ENCODE measurements around the gene KIAA1958. TPM values are rescaled to one million over a fixed set of nuclear protein-coding genes. Genes with fewer than 3 reads are reported as not detected.
A peak's percentile ranks its signal among the peaks of the same experiment; 100 is the strongest.

Gene KIAA1958
- total RNA-seq, 1 experiment from 2014 or later, result 18.5 TPM

DNA sequence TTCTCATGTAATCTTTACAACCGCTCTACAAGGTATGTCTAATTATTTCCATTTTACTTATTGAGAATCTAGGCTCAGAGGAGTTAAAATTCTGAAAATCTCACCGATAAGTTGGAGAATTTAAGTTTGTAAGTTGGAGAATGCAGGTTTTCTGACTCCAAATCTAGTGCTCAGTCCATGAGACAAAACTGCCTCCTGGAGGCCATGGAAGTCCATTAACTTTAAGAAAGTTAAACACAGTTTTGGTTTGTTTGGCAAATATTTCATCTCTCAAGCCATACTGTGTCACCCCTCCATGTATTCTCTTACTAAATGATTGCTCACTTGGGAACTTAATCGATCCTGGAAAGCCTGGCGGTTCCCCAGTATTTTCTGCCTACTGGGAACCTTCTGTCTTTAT is 178.7 kb downstream of the KIAA1958 start:
- BruUV-seq (replicated peaks), result no TSS peak
- Histone ChIP-seq H3K9me2 (ENCODE audit: insufficient read depth) (no peaks in the 10 kb centered on the region), H3K79me2 (ENCODE audit: insufficient read depth, low read length) (no peaks in the 10 kb centered on the region), H2AFZ (ENCODE audit: low read depth, low read length, poor library complexity, severe bottlenecking) (no peak overlapping the region), H3K9me3 (ENCODE audit: control insufficient read depth in 1 of 2, insufficient read depth in 1 of 2, low read depth in 1 of 2, low read length in 2 of 2) (no peaks in the 10 kb centered on the region), H3K27me3 (ENCODE audit: insufficient read depth, low read length) (no peaks in the 10 kb centered on the region), H4K20me1 (ENCODE audit: insufficient read depth) (no peaks in the 10 kb centered on the region), H3K4me2 (ENCODE audit: low read length) (no peak overlapping the region), H3K4me3 (replicated peaks in 1 of 2; ENCODE audit: low read depth in 1 of 2, low read length in 2 of 2) (no peak overlapping the region), H3K27ac (ENCODE audit: low read depth, low read length) (no peak overlapping the region), H3K4me1 (ENCODE audit: control insufficient read depth in 1 of 2, insufficient read depth in 2 of 2, low read length in 2 of 2) (no peaks in the 10 kb centered on the region), H3K36me3 (ENCODE audit: control insufficient read depth in 1 of 2, insufficient read depth in 2 of 2, low read length in 2 of 2) (no peaks in the 10 kb centered on the region), H3K9ac (ENCODE audit: low read length) (no peak overlapping the region)
- ChIA-PET CTCF (no interaction called here), POLR2A (no interaction called here), RAD21 (ENCODE audit: low non-redundant PET in 1 of 2, low total read pairs in 2 of 2, uncharacterized antibody in 2 of 2, unreplicated experiment in 2 of 2) (no interaction called here)
- ATAC-seq (no peak), DNase-seq (ENCODE audit: low read depth, low spot score) (no peak)
- TF ChIP-seq, protein P1, sequence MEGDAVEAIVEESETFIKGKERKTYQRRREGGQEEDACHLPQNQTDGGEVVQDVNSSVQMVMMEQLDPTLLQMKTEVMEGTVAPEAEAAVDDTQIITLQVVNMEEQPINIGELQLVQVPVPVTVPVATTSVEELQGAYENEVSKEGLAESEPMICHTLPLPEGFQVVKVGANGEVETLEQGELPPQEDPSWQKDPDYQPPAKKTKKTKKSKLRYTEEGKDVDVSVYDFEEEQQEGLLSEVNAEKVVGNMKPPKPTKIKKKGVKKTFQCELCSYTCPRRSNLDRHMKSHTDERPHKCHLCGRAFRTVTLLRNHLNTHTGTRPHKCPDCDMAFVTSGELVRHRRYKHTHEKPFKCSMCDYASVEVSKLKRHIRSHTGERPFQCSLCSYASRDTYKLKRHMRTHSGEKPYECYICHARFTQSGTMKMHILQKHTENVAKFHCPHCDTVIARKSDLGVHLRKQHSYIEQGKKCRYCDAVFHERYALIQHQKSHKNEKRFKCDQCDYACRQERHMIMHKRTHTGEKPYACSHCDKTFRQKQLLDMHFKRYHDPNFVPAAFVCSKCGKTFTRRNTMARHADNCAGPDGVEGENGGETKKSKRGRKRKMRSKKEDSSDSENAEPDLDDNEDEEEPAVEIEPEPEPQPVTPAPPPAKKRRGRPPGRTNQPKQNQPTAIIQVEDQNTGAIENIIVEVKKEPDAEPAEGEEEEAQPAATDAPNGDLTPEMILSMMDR (IDR thresholded peaks at IDR 0.05 in 2 of 3, conservative IDR thresholded peaks at IDR 0.05 in 1 of 3; ENCODE audit: borderline replicate concordance in 1 of 3, insufficient read depth in 1 of 3, low read depth in 2 of 3, low read length in 2 of 3), result peak; percentile 7 to 20 (median 18); a peak in 2 of 6 replicates
- TF ChIP-seq CEBPB (IDR thresholded peaks at IDR 0.05; ENCODE audit: low read depth) (no peak), RAD21 (IDR thresholded peaks at IDR 0.05; ENCODE audit: low read depth) (peak; percentile 56)
- intact Hi-C loops (cut with micrococcal nuclease), result no loop called here

DNA sequence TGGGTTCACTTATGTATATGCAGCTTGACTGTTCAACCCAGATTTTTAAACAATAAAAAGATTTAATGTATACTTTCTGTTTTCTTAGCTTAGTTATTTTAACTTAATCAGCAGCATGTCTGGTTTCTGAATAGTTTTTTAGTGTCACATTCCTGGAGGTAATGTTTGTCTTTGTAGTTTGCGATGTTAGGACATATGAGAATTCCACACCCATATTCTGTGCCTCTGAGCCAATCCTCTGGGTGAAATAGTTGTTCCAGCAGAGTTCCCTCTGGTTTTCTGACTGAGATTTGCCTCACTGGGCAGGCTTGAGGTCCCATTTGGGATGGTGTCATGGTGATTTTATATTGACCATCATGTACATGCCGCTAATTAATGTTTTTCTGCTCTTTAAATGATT is 182.7 kb downstream of the KIAA1958 start:
- no peaks in the 10 kb centered on the region for H3K27me3 ChIP-seq (ENCODE audit: insufficient read depth, low read length)
- TF ChIP-seq POLR2AphosphoS5 (IDR thresholded peaks at IDR 0.05; ENCODE audit: low read depth, low read length), result no peak
- TF ChIP-seq EGR1 (IDR thresholded peaks at IDR 0.05; ENCODE audit: low read depth), result no peak
- no peak for TF ChIP-seq CBX3 (IDR thresholded peaks at IDR 0.05; ENCODE audit: low read depth)
- TF ChIP-seq FOSL1 (IDR thresholded peaks at IDR 0.05; ENCODE audit: low read depth), result no peak
- no peak for TF ChIP-seq SP1 (IDR thresholded peaks at IDR 0.05; ENCODE audit: low read depth)
- no peak for TF ChIP-seq TCF7L2 (IDR thresholded peaks at IDR 0.05; ENCODE audit: borderline replicate concordance, extremely low read depth, insufficient read depth, insufficient read length)
- TF ChIP-seq ELF1 (IDR thresholded peaks at IDR 0.05; ENCODE audit: borderline replicate concordance, low read depth), result no peak
- TF ChIP-seq ATF3 (IDR thresholded peaks at IDR 0.05), result no peak
- TF ChIP-seq ZBTB33 (IDR thresholded peaks at IDR 0.05; ENCODE audit: extremely low read depth, insufficient replicate concordance, low read length), result no peak
- no peak for TF ChIP-seq EZH2 (IDR thresholded peaks at IDR 0.05)
- no peak for TF ChIP-seq EZH2phosphoT487 (IDR thresholded peaks at IDR 0.05; ENCODE audit: borderline replicate concordance)
- TF ChIP-seq, protein P1 (IDR thresholded peaks at IDR 0.05 in 2 of 3, conservative IDR thresholded peaks at IDR 0.05 in 1 of 3; ENCODE audit: borderline replicate concordance in 1 of 3, insufficient read depth in 1 of 3, low read depth in 2 of 3, low read length in 2 of 3), result no peak
- no TSS peak for BruUV-seq (replicated peaks)
- H3K9me3 ChIP-seq (ENCODE audit: control insufficient read depth in 1 of 2, insufficient read depth in 1 of 2, low read depth in 1 of 2, low read length in 2 of 2), result no peaks in the 10 kb centered on the region
- H2AFZ ChIP-seq (ENCODE audit: low read depth, low read length, poor library complexity, severe bottlenecking), result no peak overlapping the region
- H3K36me3 ChIP-seq (ENCODE audit: control insufficient read depth in 1 of 2, insufficient read depth in 2 of 2, low read length in 2 of 2), result no peaks in the 10 kb centered on the region
- no peak overlapping the region for H3K4me2 ChIP-seq (ENCODE audit: low read length)
- POLR2A ChIA-PET, result no interaction called here
- H3K4me3 ChIP-seq (replicated peaks in 1 of 2; ENCODE audit: low read depth in 1 of 2, low read length in 2 of 2), result no peak overlapping the region
- H3K27ac ChIP-seq (ENCODE audit: low read depth, low read length), result no peak overlapping the region
- ATAC-seq (no peak), DNase-seq (ENCODE audit: low read depth, low spot score) (no peak)
- CTCF ChIA-PET, result no interaction called here
- H3K9me2 ChIP-seq (ENCODE audit: insufficient read depth), result no peaks in the 10 kb centered on the region
- intact Hi-C loops (cut with micrococcal nuclease), result no loop called here
- RAD21 ChIA-PET (ENCODE audit: low non-redundant PET in 1 of 2, low total read pairs in 2 of 2, uncharacterized antibody in 2 of 2, unreplicated experiment in 2 of 2), result no interaction called here
- H4K20me1 ChIP-seq (ENCODE audit: insufficient read depth), result no peaks in the 10 kb centered on the region
- no peaks in the 10 kb centered on the region for H3K4me1 ChIP-seq (ENCODE audit: control insufficient read depth in 1 of 2, insufficient read depth in 2 of 2, low read length in 2 of 2)
- no peaks in the 10 kb centered on the region for H3K79me2 ChIP-seq (ENCODE audit: insufficient read depth, low read length)
- H3K9ac ChIP-seq (ENCODE audit: low read length), result no peak overlapping the region

Data from HCT116 (cell line).